Smooth muscle cell (in vitro differentiated cells): ENCODE results near the gene C1orf87. TPM values are rescaled to one million over a fixed set of nuclear protein-coding genes. Genes with fewer than 3 reads are reported as not detected.
"Not testable (repeated sequence)": the region's sequence is repeated elsewhere in the genome, so short reads cannot be mapped to it uniquely, and the experiment has no call there.

Experiments used
- DNase-seq: peaks from one replicate; lab custom pipeline; 2025; ENCODE audit not compliant: unreplicated experiment; lab: John Stamatoyannopoulos, UW
- H2AFZ ChIP-seq: fragments of 200-600 bp; sonication (generic); 2 replicates; pipeline ENCODE4 v1.6.0; 2016; ENCODE audit warnings: antibody characterized with exemption, low read depth, mild to moderate bottlenecking
- H3F3A ChIP-seq: fragments of 200-600 bp; sonication (generic); 2 replicates; pipeline ENCODE4 v1.6.0; 2017; ENCODE audit warnings: antibody characterized with exemption, low read depth
- H3K27ac ChIP-seq: fragments of 200-600 bp; sonication (generic); 2 replicates; pipeline ENCODE4 v1.5.1; 2016; ENCODE audit warnings: low read depth, mild to moderate bottlenecking
- H3K27me3 ChIP-seq: fragments of 200-600 bp; sonication (generic); 2 replicates; pipeline ENCODE4 v1.6.1; 2016; ENCODE audit warnings: low read depth, mild to moderate bottlenecking
- H3K36me3 ChIP-seq: fragments of 200-600 bp; sonication (generic); 2 replicates; pipeline ENCODE4 v1.5.1; 2016; ENCODE audit warnings: low read depth
- H3K4me1 ChIP-seq: fragments of 200-600 bp; sonication (generic); 2 replicates; pipeline ENCODE4 v1.5.1; 2016; ENCODE audit warnings: low read depth
- H3K4me2 ChIP-seq: fragments of 200-600 bp; sonication (generic); 2 replicates; pipeline ENCODE4 v1.6.0; 2016; ENCODE audit warnings: mild to moderate bottlenecking
- H3K4me3 ChIP-seq: fragments of 200-600 bp; sonication (generic); 2 replicates; pipeline ENCODE4 v1.5.1; 2016; ENCODE audit warnings: mild to moderate bottlenecking
- H3K79me2 ChIP-seq: fragments of 200-600 bp; sonication (generic); 2 replicates; pipeline ENCODE4 v1.6.0; 2016; ENCODE audit warnings: low read depth, mild to moderate bottlenecking
- H3K9ac ChIP-seq: fragments of 200-600 bp; sonication (generic); 2 replicates; pipeline ENCODE4 v1.6.0; 2016; ENCODE audit warnings: low read depth
- H3K9me3 ChIP-seq: fragments of 200-600 bp; sonication (generic); replicated peaks from 2 replicates; pipeline ENCODE4 v1.5.1; 2016; ENCODE audit warnings: low read depth
- H4K20me1 ChIP-seq: fragments of 200-600 bp; sonication (generic); 2 replicates; pipeline ENCODE4 v1.6.0; 2016; ENCODE audit warnings: low read depth
- CTCF ChIP-seq: fragments of 200-600 bp; sonication (generic); IDR thresholded peaks from 2 replicates; pipeline ENCODE4 v1.5.1; 2017; ENCODE audit warnings: borderline replicate concordance, mild to moderate bottlenecking, antibody characterized with exemption; ENCODE audit not compliant: insufficient read depth, poor library complexity, severe bottlenecking
- WGBS: methylation state at CpG from one replicate; pipeline ENCODE4 v1.1.7; 2016; ENCODE audit warnings: low lambda C conversion rate; 5-methylcytosine and 5-hydroxymethylcytosine counted together
- polyA plus RNA-seq: library from polyadenylated mRNA; unstranded; fragments of >200 nt; fragmentation: Nextera tagmentation; extraction: Ambion mirVana; gene quantifications from 2 replicates; pipeline ENCODE4 v1.2.1, GENCODE V29; 2016
- total RNA-seq: library from RNA; depleted of rRNA; stranded (reverse); fragments of >200 nt; gene quantifications from 2 replicates; pipeline ENCODE4 v1.2.3, GENCODE V29; 2014

The C1orf87 gene
- total and polyA plus RNA-seq, 2 experiments from 2014 or later: not detected

- H3K27ac ChIP-seq: no peak overlapping the region
- H3K4me3 ChIP-seq: no peak overlapping the region
- H3F3A ChIP-seq: peaks cover 11% of the 10 kb centered on the region
- no peak overlapping the region for H3K9ac ChIP-seq
- DNase-seq: peak; percentile 38
- H3K4me1 ChIP-seq: peaks cover 5% of the 10 kb centered on the region
- H3K27me3 ChIP-seq: peaks cover 12% of the 10 kb centered on the region
- H3K36me3 ChIP-seq: no peaks in the 10 kb centered on the region
- H3K4me2 ChIP-seq: peak overlapping the region; percentile 79
- no peaks in the 10 kb centered on the region for H4K20me1 ChIP-seq
- WGBS: 12% methylated on average over 19 of the region's 19 CpGs
- peak; percentile 96 for TF ChIP-seq CTCF
- peak overlapping the region; percentile 23 for H2AFZ ChIP-seq
- no peaks in the 10 kb centered on the region for H3K9me3 ChIP-seq
- H3K79me2 ChIP-seq: no peaks in the 10 kb centered on the region
These were observed 102.1 kb downstream of the C1orf87 start for GRCh38 chr1:59971464-59971911.

GRCh38 chr1:59969542-59970175 is 103.9 kb downstream of the C1orf87 start:
- H3K79me2 ChIP-seq, H2AFZ ChIP-seq, DNase-seq, H3K4me2 ChIP-seq, H3K9ac ChIP-seq, H3K4me1 ChIP-seq, H3K9me3 ChIP-seq, H3K27ac ChIP-seq, H3K4me3 ChIP-seq, H4K20me1 ChIP-seq, H3K27me3 ChIP-seq, H3K36me3 ChIP-seq: not testable (repeated sequence)
- WGBS: 98% methylated on average over 20 of the region's 42 CpGs
- H3F3A ChIP-seq: peaks cover 14% of the 10 kb centered on the region

- not testable (repeated sequence) for H3K79me2 ChIP-seq, H3K4me1 ChIP-seq
These were observed 104.8 kb downstream of the C1orf87 start for GRCh38 chr1:59968746-59969145.

GRCh38 chr1:59967780-59968179 is 105.8 kb downstream of the C1orf87 start:
- peak overlapping the region; percentile 48 for H3K27ac ChIP-seq
- H3K9ac ChIP-seq: no peak overlapping the region
- no peak overlapping the region for H3K4me3 ChIP-seq
- H3K4me2 ChIP-seq: peak overlapping the region; percentile 16
- no peak overlapping the region for H2AFZ ChIP-seq
- no peaks in the 10 kb centered on the region for H3K27me3 ChIP-seq
- H3K36me3 ChIP-seq: no peaks in the 10 kb centered on the region
- 72% methylated on average over 3 of the region's 3 CpGs for WGBS
- no peak for TF ChIP-seq CTCF
- no peaks in the 10 kb centered on the region for H4K20me1 ChIP-seq
- no peak for DNase-seq
- peaks cover 5% of the 10 kb centered on the region for H3K4me1 ChIP-seq
- no peaks in the 10 kb centered on the region for H3K9me3 ChIP-seq
- H3K79me2 ChIP-seq: no peaks in the 10 kb centered on the region
- peaks cover 14% of the 10 kb centered on the region for H3F3A ChIP-seq

More at GRCh38 chr1:59968746-59969145, 104.8 kb downstream of the C1orf87 start:
- not testable (repeated sequence) for H3K27me3 ChIP-seq, H3K9ac ChIP-seq, H3K9me3 ChIP-seq, H2AFZ ChIP-seq, H3K4me3 ChIP-seq, H3K36me3 ChIP-seq, H3K4me2 ChIP-seq, DNase-seq, H4K20me1 ChIP-seq, H3K27ac ChIP-seq
- peaks cover 14% of the 10 kb centered on the region for H3F3A ChIP-seq
- WGBS: 80% methylated on average over 17 of the region's 17 CpGs
